HEK293 (cell line): ENCODE measurements around the gene MDH2.

ENCODE experiments used
- BCL6B ChIP-seq: fragments of 450-650 bp; formaldehyde crosslinking; IDR thresholded peaks from 2 replicates; pipeline ENCODE4 v1.5.1; 2017; ENCODE audit warnings: missing biosample characterization, missing genetic modification characterization
- CTCF ChIP-seq: fragments of 450-650 bp; formaldehyde crosslinking; IDR thresholded peaks from 2 replicates; pipeline ENCODE4 v1.5.1; 2016; ENCODE audit warnings: missing biosample characterization, missing genetic modification characterization
- KLF17 ChIP-seq: fragments of 450-650 bp; formaldehyde crosslinking; IDR thresholded peaks from 2 replicates; pipeline ENCODE4 v1.5.1; 2016; ENCODE audit warnings: missing biosample characterization, missing genetic modification characterization
- REST ChIP-seq: fragments of 450-650 bp; formaldehyde crosslinking; IDR thresholded peaks from 2 replicates; pipeline ENCODE4 v1.5.1; 2016; ENCODE audit warnings: missing biosample characterization, missing genetic modification characterization
- SP3 ChIP-seq: fragments of 450-650 bp; formaldehyde crosslinking; IDR thresholded peaks from 2 replicates; pipeline ENCODE4 v1.5.1; 2016; ENCODE audit warnings: missing biosample characterization, missing genetic modification characterization
- TCF7L2 ChIP-seq: IDR thresholded peaks from 2 replicates; pipeline ENCODE4 v1.6.1; 2011; ENCODE audit warnings: low read depth, mild to moderate bottlenecking, inconsistent platforms, low read length, moderate library complexity, borderline replicate concordance
- ZNF174 ChIP-seq: fragments of 450-650 bp; formaldehyde crosslinking; IDR thresholded peaks from 2 replicates; pipeline ENCODE4 v1.5.0; 2017; ENCODE audit warnings: missing biosample characterization, mild to moderate bottlenecking, missing genetic modification characterization
- ZNF335 ChIP-seq: fragments of 450-650 bp; formaldehyde crosslinking; conservative IDR thresholded peaks from 2 replicates; pipeline ENCODE4 v1.5.1; 2016; ENCODE audit warnings: missing biosample characterization, missing genetic modification characterization
- ZNF518A ChIP-seq: fragments of 450-650 bp; formaldehyde crosslinking; conservative IDR thresholded peaks from 2 replicates; pipeline ENCODE4 v1.5.1; 2016; ENCODE audit warnings: low read depth, missing biosample characterization, missing genetic modification characterization
- ZNF660 ChIP-seq: fragments of 450-650 bp; IDR thresholded peaks from 2 replicates; pipeline ENCODE4 v1.5.1; 2018; ENCODE audit warnings: missing biosample characterization, mild to moderate bottlenecking, missing genetic modification characterization

- peak; percentile 62 for TF ChIP-seq KLF17 (tag by site-specific recombination)
- TF ChIP-seq REST (tag by site-specific recombination): 0 out of 2 replicates have a peak, but pooled peaks have one; percentile 49
- peak; percentile 83 for TF ChIP-seq ZNF335
- no peak for TF ChIP-seq CTCF
- TF ChIP-seq ZNF518A: peak; percentile 85
- TF ChIP-seq BCL6B (tag by site-specific recombination): no peak
- TF ChIP-seq SP3 (tag by site-specific recombination): peak; percentile 52; the same call in 1 of the 2 replicates
- no peak for TF ChIP-seq ZNF174 (tag by site-specific recombination)
- no peak for TF ChIP-seq TCF7L2
- no peak; the same call in 1 of the 2 replicates for TF ChIP-seq ZNF660 (tag by site-specific recombination)
Measured at GRCh38 chr7:76047811-76048667, at the start of gene MDH2, which contains the start of gene STYXL1.
